HG03066 (cell line): ENCODE data around the gene KRT222.

Source experiments
- ATAC-seq: cut with Tn5 transposase; IDR thresholded peaks from one replicate; pipeline ENCODE4 v1.9.1; 2021; ENCODE audit warnings: low read depth; ENCODE audit not compliant: unreplicated experiment

KRT222 gene

GRCh38 chr17:40659911-40660310 is 5.1 kb downstream of the KRT222 start:
- ATAC-seq: no peak

- no peak for ATAC-seq
Observed at GRCh38 chr17:40658396-40658795, 6.6 kb downstream of the KRT222 start.

GRCh38 chr17:40651939-40652338 is 13.0 kb downstream of the KRT222 start:
- ATAC-seq: no peak

GRCh38 chr17:40648384-40648968 is 16.5 kb downstream of the KRT222 start:
- no peak for ATAC-seq

- peak; percentile 65 for ATAC-seq
Observed at GRCh38 chr17:40647624-40648383, 17.2 kb downstream of the KRT222 start, which contains the start of gene SMARCE1. Gene SMARCE1 (minus strand): TSS chr17:40647818. CDS start chr17:40645802, 2,016 bp downstream.

GRCh38 chr17:40646791-40647623 is 18.0 kb downstream of the KRT222 start:
- no peak for ATAC-seq

GRCh38 chr17:40645943-40646342 is 19.0 kb downstream of the KRT222 start:
- no peak for ATAC-seq

- no peak for ATAC-seq
Observed at GRCh38 chr17:40645291-40645690, 19.7 kb downstream of the KRT222 start.

- no peak for ATAC-seq
Observed at GRCh38 chr17:40637931-40638330, 27.0 kb downstream of the KRT222 start.

- no peak for ATAC-seq
Observed at GRCh38 chr17:40633871-40634270, 31.1 kb downstream of the KRT222 start.

- ATAC-seq: no peak
Observed at GRCh38 chr17:40632216-40632615, 32.8 kb downstream of the KRT222 start.

GRCh38 chr17:40629842-40630241 is 35.1 kb downstream of the KRT222 start:
- no peak for ATAC-seq

- ATAC-seq: no peak
Observed at GRCh38 chr17:40625311-40625710, 39.7 kb downstream of the KRT222 start.

- no peak for ATAC-seq
Observed at GRCh38 chr17:40623419-40624210, 41.4 kb downstream of the KRT222 start.

- ATAC-seq: no peak
Observed at GRCh38 chr17:40622509-40622928, 42.5 kb downstream of the KRT222 start.

- no peak for ATAC-seq
Observed at GRCh38 chr17:40621578-40621977, 43.4 kb downstream of the KRT222 start.

- ATAC-seq: no peak
Observed at GRCh38 chr17:40621019-40621418, 44.0 kb downstream of the KRT222 start.

- no peak for ATAC-seq
Observed at GRCh38 chr17:40618754-40619625, 46.0 kb downstream of the KRT222 start.

- ATAC-seq: no peak
Observed at GRCh38 chr17:40617678-40618240, 47.2 kb downstream of the KRT222 start.
